Ishikawa (cell line): ENCODE results near the gene NDUFAF5.

Experiments
- CEBPB ChIP-seq: IDR thresholded peaks from 2 replicates; pipeline ENCODE4 v1.6.1; 2012
- MAX ChIP-seq: IDR thresholded peaks from 2 replicates; pipeline ENCODE4 v1.6.1; 2012
- NFIC ChIP-seq: IDR thresholded peaks from 2 replicates; pipeline ENCODE4 v1.6.1; 2012
- TAF1 ChIP-seq: IDR thresholded peaks from 2 replicates; pipeline ENCODE4 v1.6.1; 2012; ENCODE audit warnings: low read depth, mild to moderate bottlenecking
- TCF12 ChIP-seq: IDR thresholded peaks from 2 replicates; pipeline ENCODE4 v1.6.1; 2012; ENCODE audit warnings: low read depth
- YY1 ChIP-seq: IDR thresholded peaks from 2 replicates; pipeline ENCODE4 v1.6.1; 2012; ENCODE audit warnings: low read depth
- ZBTB7A ChIP-seq: IDR thresholded peaks from 2 replicates; pipeline ENCODE4 v1.6.1; 2012; ENCODE audit warnings: low read depth
- TF ChIP-seq, protein P1 (sequence below): IDR thresholded peaks from 2 replicates; pipeline ENCODE4 v1.6.1; 2012; ENCODE audit warnings: low read depth, mild to moderate bottlenecking

DNA sequence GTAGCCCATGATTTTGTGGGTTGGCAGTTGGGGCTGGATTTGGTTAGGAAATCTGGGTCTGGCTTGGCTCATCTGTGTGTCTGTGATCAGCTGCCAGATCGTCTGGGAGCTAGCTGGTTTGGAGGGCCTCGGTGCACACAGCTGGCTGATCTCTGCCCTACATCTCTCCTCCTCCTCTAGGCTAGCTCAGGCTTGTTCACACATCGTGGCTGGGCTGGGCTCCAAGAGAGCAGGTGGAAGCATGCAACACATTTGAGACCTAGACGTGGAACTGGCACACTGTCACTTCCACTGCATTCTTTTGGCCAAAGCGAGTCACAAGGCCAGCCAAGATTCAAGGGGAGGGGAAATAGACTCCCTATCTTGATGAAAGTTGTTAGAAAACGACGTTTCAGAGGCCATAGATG, 15.9 kb downstream of the NDUFAF5 start:
- no peak for TF ChIP-seq CEBPB
- TF ChIP-seq TAF1 = no peak
- no peak for TF ChIP-seq NFIC
- TF ChIP-seq YY1 = no peak
- no peak for TF ChIP-seq TCF12
- TF ChIP-seq, protein P1, sequence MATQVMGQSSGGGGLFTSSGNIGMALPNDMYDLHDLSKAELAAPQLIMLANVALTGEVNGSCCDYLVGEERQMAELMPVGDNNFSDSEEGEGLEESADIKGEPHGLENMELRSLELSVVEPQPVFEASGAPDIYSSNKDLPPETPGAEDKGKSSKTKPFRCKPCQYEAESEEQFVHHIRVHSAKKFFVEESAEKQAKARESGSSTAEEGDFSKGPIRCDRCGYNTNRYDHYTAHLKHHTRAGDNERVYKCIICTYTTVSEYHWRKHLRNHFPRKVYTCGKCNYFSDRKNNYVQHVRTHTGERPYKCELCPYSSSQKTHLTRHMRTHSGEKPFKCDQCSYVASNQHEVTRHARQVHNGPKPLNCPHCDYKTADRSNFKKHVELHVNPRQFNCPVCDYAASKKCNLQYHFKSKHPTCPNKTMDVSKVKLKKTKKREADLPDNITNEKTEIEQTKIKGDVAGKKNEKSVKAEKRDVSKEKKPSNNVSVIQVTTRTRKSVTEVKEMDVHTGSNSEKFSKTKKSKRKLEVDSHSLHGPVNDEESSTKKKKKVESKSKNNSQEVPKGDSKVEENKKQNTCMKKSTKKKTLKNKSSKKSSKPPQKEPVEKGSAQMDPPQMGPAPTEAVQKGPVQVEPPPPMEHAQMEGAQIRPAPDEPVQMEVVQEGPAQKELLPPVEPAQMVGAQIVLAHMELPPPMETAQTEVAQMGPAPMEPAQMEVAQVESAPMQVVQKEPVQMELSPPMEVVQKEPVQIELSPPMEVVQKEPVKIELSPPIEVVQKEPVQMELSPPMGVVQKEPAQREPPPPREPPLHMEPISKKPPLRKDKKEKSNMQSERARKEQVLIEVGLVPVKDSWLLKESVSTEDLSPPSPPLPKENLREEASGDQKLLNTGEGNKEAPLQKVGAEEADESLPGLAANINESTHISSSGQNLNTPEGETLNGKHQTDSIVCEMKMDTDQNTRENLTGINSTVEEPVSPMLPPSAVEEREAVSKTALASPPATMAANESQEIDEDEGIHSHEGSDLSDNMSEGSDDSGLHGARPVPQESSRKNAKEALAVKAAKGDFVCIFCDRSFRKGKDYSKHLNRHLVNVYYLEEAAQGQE = no peak
- no peak for TF ChIP-seq MAX
- no peak for TF ChIP-seq ZBTB7A
